NCI-H1694 treated with DMSO at 0.1 percent for 48 hours (cell line): Measurements from ENCODE around the gene THSD7A.

Experiments
- DNase-seq: peaks from one replicate; lab custom pipeline; 2025; lab: John Stamatoyannopoulos, UW

Gene THSD7A

DNA sequence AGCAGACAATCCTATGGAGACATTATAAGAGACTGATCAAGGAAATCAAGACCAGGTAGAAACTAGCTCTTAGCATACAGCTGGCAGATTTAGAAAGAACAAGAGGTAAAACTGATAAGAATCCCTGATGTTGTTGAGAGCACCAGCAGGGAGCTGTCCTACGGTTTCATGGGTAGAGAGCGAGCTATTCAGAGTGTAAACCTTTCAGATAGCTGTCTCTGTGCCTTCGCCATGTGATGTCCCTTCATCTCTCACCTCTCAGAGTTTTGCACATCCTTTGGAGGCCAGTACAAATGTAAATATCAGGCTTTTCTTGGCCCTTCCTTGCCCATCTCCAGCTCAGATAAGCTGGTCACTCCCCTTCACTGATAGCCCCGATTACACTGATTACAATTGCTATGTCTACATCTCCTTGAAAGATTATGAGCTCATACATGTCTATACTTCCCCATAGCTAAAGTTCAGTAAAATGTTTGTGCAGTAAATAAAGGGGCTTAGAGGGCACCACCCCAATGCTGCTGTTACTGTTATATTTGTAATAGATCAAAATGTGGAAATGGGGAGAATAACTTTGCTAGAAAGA is 21.9 kb downstream of the THSD7A start:
- DNase-seq, result no peak

GRCh38 chr7:11807000-11807399 is 25.0 kb downstream of the THSD7A start:
- DNase-seq, result no peak

DNA sequence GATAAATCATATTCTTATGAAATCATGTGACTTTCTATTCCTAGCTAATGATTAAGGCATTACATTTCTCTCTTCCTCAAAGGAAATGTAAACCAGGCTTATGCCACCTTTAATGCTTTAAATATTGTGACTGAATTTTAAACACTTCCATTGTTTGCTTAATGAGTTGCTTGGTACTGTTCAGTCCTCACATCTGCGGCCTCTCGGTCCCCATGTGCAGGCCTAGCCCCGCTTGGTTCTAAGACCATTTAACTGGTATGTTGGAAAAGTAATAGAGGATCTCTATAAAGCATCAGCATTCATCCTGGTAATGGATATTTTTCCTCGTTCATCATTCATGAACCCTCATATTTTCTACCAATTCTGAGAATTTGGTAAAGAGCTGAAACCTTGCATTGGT is 27.4 kb downstream of the THSD7A start:
- no peak for DNase-seq

DNA sequence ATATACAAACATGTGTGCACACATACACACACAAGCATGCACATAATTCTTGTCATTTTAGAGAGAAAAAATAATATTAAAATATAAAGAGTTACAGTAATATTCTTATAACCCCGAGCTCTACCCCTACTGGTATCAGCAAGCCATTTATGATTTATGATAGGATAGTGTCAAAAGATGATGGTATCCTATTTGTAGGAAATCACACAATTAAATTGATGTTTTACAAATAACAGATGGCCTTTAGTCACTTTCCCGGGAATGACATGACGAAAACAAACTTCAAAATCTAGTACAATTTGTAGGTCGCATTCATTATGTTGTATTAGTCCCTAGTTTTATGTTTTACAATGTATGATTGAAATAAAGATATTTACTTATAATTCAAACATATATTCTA is 36.8 kb downstream of the THSD7A start:
- no peak for DNase-seq

DNA sequence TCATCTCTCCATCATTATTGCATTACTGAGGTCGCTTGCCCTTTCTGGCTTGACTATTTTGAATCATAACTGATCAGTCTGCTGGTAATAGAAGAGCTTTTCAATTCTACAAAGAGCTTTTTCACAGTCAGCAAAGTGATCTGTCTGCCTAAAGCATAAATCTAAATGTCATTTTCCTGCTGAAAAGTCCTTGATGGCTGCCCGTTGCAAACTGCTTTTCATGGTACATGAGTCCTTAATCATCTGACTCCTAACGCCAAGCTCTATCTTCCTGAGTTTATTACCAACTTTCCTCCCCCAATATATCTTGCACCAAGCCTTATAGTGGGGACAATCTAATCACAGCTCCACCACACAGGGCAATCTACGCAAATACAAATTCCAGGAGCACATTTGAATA is 39.8 kb downstream of the THSD7A start:
- DNase-seq, result no peak

GRCh38 chr7:11788568-11788967 is 43.4 kb downstream of the THSD7A start:
- no peak for DNase-seq

- DNase-seq, result no peak
Observed at GRCh38 chr7:11787534-11787933, 44.5 kb downstream of the THSD7A start.

DNA sequence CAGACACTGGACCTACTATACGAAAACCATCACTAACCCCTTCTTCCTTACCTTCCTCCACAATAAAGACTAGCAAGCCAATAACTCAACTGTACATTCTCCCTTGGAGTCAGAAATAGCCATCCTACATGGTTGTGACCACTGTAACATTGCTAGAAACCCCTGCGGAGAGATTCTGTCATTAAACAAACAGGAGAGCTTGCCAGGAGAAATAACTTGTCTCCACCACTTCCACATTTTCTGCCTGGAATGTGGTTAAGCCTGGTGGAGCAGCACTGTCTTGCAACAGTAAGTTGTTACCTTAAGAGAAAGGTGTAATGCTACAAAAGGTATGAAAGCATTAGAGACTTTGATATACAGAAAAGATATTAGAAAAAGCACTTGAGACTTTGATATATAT is 45.8 kb downstream of the THSD7A start:
- DNase-seq, result no peak

DNA sequence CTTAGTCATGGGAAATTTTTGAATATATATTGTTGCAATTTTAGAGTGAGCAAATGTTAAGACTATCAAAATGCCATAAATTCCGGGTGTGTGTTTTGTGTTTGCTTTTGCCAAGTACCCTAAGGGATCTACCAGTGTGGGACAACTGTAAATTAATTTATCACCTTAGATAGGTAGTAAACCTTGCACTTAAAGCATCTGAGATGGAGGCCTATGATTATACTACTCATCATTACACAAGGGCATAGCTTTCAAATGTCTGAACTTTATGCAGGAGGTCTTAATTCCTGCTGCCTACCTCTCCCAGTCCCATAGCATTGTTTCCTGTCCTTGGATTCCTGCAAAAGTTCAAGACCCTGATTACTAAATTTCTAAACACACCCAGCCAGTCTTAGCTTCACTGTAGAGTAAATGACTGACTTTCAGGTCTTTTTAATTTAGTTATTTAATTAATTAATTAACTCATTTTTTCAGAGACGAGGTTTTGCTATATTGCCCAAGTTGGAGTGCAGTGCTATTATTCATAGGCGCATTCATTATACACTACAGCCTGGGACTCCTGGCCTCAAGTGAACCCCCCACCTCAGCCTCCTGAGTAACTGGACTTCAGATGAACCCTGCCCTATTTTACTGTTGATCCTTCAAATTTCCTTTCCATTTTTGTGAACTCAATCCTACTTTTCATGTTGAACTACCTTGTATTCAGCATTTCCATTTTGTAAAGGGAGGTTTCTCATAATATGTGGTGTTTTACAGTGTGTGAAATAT is 47.0 kb downstream of the THSD7A start:
- DNase-seq, result no peak

DNA sequence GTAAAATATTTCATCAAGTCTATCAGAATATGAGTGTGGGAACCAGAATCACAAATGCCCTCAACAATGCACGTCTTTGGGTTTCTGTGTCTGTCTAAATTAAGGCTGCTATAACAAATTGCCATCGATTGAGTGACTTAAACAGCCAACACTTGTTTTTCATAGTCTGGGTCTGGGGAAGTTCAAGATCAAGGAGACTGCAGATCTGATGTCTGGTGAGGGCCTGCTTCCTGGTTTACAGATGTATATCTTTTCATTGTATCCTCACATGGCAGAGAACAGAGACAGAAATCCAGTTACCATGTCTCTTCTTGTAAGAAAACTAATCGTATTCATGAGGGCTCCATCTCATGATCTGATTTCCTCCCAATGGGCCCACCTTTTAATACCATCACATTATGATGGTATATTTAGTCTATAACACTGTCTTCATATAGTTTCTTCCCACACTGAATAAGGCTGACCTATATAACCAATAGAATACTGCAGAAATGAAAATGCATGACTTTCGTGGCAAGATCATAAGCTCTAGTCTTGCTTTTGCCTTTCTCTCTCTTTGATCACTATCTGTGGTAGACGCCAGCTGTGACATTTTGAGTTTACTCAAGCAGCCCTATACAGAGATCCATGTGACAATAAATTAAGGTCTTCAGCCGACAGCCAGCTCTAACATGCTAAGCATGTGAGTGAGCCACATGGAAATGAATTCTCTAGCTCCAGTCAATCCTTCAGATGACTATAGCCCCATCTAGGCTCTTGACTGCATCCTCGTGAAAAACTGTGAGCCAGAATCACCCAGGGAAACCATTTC is 51.9 kb downstream of the THSD7A start:
- DNase-seq, result no peak

GRCh38 chr7:11776039-11776438 is 56.0 kb downstream of the THSD7A start:
- no peak for DNase-seq

DNA sequence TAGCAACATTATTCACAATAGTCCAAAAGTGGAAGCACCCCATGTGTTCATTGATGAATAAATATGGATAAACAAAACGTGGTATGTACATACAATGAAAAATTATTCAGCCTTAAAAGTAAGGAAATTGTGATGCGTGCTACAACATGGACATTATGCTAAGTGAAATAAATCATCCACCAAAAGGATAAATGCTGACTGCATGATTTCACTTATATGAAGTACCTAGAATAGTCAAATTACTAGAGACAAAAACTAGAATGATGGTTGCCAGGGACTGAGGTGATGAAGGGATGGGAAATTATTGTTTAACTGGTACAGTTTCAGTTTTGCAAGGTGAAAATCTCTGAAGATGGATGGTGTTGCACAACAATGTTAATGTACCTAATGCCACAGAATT is 56.6 kb downstream of the THSD7A start:
- DNase-seq, result no peak

DNA sequence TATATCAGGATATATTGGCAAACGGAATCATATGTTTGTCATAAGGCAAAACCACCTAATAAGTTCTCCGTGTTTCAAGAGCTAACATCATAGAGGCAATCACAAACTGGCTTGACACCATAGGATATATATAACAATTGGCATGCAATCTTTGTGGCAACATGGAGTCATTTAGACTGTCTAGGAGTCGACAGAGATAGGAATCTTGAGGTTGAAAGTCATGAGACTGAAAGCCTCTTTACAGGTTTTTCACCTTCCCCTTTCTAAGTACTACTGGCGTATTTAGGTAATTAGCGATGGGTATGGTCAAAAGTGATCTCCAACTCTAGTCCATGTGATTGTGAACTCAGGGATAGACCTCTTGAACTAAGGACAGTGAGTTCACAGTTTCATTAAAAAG is 63.7 kb downstream of the THSD7A start:
- no peak for DNase-seq

DNA sequence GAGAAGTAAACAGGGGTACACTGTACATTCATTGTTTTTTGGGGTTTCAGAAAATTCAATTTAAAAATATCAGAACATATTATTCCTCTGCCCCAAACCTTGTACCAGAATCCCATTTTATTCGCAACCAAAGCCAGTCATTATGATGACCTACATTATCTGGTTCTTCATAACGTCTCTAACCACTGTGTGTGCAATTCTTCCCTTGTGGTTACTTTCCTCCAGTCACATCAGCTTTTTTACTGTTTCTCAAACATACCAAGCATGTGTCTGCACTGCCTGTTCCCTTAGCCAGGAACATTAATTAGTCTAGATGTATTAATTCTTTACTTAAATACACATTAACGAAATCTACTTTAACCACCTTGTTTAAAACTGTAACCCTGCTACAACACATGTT is 64.8 kb downstream of the THSD7A start:
- DNase-seq, result no peak

- DNase-seq, result peak; percentile 45
Observed at GRCh38 chr7:11760372-11760771, 71.6 kb downstream of the THSD7A start.

GRCh38 chr7:11758627-11759111 is 73.3 kb downstream of the THSD7A start:
- no peak for DNase-seq

DNA sequence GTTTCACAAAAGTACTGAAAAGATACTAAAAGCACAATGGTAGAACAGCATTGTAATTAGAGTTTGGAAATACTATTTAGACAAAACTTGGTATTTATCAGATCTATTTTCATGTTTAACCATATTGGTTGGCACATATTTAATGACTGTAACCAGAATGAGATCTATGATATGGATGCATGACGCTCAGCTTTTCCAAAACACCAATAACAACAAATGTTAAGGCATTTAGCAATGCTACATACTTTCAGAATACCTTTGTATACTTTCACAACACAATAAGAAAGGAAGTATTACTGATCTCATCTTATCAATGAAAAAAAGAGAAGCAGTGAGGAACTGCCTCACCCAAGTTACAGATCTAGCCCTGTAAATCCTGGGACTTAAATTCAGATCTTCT is 74.8 kb downstream of the THSD7A start:
- no peak for DNase-seq

DNA sequence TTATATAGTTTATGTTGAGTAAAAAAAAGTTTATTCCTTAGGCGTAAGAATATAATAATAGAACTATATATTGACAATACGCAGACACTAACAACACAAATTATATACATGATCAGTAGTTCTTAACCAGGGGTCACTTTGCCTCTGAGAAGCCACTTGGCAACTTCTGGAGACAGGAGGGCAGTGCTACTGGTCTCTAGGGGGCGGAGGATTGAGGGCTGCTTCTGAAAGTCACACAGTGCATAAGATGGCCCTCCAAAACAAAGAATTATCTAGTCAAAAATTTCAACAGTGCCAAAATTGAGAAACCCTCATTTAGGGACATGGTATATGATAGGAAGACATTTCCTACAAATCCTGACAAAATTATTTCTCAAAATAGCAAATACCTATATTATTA is 77.1 kb downstream of the THSD7A start:
- no peak for DNase-seq

DNA sequence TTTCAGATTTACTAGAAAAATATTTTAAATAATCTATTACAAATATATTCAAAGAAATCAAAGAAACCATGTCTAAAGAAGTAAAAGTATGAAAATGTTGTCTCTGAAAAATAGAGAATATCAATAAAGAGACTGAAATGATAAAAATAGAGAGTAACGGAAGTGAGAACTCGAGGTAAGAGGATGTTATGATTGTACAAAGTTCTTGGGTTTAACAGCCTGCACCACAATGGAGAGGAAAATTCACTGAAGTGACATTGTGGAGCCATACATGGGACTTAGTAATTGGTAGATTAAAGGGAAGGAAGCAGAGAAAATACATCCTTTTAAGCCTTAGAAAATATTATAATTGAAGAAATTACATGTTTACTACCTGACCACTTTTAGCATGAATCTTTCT is 77.9 kb downstream of the THSD7A start:
- no peak for DNase-seq

GRCh38 chr7:11753433-11753832 is 78.6 kb downstream of the THSD7A start:
- no peak for DNase-seq

DNA sequence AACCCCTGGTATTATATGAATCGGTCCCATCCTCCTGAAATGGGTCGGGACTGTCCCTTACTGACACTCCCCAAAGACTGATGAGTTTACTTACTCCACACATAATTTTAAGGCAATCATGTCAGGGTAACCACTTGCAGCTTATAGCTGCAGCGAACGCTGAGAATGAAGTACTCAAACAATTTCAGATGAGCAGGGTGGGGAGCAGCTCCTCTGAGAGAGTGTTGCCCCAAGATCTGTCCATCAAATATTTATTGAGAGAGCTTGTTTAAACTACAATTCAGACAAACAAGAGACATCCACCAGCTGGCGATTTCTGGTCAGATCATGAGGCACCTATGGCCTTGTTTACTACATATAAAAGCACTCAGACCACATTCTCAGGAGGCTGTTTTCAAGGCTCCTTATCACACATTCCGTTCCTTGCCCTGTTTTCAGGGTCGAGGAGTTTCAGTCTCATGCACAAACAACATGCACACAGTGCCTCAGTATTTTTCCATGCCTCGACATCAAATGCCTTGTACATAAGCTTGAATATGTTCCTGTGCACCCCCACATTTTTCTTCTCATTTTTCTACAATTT is 80.1 kb downstream of the THSD7A start:
- no peak for DNase-seq

- DNase-seq, result no peak
Observed at GRCh38 chr7:11751315-11751714, 80.7 kb downstream of the THSD7A start.

DNA sequence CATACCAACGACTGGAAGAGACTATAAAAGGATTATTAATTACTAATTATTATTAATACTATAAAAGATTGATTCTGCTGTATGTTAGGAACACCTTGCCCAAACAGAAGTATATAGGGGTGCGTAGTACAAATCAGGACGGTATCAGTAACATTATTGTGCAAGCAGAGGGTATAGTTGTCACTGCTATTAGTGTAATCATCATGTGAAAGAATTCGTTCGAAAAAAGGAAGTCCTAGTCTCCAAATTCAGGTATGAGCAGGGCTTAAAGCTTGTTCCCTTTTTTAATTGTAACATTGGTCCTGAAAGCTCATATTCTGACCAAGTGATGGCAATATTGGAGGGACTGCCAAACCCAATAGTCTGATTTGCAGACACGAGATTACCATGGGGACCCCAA is 81.8 kb downstream of the THSD7A start:
- DNase-seq, result no peak
